HG03095 (cell line): Measurements from ENCODE around the gene CADM1.

Source experiments
- ATAC-seq: cut with Tn5 transposase; IDR thresholded peaks from one replicate; pipeline ENCODE4 v1.9.1; 2021; ENCODE audit warnings: moderate library complexity; ENCODE audit not compliant: unreplicated experiment

The CADM1 gene

GRCh38 chr11:115518983-115519628, 14.9 kb upstream of the CADM1 start:
- no peak for ATAC-seq

DNA sequence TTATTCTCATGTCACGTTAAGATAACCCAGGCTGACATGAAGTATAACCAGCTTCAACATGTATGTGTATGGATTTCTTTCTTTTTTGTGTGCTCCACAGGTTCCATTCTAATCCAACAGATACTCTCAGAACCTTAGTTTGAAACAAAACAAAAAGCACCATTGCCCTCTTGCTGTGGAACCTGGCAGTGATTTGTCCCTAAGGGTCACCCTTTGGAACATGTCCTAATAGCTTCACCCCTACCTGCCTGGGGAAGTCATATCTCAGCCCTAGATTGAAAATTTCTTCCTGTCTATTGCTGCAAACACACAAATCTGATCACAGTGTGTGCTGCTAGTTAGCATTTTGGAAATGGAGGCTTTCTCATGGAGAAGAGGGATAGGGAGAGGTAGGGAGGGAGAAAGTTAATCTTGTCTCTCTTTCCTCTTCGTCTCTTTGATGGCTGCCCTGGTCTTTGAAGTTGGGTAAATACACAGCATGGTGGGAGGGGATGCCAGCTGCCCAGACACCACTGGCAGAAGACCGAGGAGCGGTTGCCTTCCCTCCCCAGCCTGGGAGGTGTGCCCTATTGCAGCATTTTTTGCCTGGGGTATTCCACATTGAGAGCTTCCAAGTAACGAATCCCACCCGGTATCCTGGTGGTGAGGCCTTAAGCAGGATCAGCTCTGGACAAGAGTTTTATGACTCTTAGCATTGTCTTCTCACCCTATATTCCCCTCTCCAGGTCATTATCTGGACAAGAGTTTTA, 11.6 kb upstream of the CADM1 start:
- no peak for ATAC-seq

- ATAC-seq = no peak
These were observed 2.9 kb upstream of the CADM1 start for GRCh38 chr11:115506954-115507675.

DNA sequence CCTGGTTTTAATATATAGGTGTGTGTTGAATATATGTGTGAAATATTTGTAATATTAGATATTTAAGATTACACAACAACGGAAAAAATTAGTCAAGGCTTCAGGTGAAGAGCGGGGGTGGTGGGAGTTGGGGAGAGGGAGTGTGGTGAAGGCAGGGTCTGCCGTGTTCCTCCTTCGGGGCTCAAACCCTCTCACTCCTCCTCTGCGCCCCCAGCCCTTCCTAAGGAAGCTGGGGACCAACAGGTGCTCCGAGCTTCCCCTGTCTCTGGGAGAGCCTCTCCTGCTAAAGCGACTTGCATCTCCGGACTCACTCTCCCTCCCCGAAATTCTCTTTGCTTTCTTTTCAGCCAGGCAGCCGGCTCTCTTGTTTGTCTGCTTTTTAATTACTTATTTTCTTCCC, 960 bp upstream of the CADM1 start:
- ATAC-seq = no peak

DNA sequence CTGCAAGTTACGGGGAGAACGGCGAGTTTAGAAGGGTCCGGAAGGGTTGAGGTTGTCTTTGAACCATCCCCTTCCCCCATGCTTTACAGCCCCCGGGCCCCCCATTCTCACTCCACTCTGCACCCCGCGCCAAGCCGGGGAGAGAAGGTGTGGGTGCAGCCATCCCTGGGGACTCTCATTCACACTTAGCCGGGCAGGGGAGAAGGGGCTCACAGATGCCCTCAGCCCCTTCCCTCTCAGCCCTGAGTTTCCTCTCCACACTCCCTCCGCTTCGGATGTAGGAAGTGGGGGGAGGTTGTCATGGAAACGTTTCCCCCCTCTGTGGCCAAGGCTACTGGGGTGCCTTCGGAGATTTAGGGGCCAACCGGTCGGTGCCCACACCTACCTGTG, 334 bp downstream of the CADM1 start:
- ATAC-seq = no peak

DNA sequence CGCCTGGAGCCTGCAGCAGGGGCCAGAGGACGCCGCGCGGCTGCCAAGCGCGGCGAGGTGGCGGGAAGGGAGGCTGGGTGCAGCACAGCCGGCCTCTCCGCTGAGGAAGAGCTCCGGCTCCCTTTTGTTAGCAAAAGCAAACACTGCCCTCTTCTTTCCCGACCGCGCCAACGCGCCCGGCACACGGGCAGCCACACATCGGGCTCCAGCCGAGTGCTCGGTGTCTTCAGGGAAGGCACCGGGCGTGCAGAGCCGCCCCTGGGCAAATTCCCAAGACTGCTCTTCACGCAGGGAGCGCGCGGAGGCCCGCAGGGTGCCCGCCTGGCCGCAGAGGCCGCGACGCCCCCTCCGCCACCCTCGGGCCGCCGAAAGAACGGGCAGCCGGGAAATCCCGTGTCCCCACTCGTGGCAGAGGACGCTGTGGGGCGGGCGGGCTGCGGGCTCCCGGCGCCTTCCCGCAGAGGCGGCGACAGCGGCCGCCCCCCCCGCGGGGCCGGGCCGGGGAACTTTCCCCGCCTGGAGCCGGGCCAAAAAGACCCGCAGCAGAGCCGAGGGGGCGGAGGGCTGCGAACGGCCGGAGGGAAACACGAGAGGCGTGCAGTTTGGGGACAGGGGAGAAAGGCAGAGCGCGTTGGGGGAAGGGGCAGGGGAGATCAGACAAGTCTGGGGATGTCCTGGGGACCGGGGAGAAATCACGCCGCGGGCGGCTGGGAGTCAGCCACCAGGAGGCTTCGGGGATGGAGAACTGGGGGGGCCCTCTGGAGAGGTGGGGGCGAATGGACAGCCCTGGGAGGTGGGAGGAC, 931 bp downstream of the CADM1 start:
- no peak for ATAC-seq

DNA sequence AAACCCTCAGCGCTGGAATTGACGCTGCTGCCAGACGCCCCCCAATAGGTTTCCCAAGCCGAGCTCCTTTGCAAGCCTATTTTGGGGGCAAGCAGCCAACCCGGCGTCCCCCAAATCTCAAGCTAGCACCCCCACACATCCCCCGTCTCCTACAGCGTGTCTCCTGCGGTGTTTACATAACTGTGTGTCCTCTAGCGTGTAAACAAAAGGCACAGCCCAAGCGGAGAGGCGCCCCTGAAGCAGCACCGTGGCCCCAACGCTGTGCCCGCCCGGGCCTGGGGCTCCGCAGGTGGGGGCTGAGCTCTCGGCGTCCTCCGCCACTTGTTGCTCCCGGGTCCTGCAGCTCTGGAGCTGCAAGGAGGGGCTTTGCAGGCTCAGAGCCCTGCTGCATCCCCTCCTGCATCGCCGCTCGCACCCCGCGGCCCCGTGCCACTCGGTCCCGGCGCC, 1.6 kb downstream of the CADM1 start:
- no peak for ATAC-seq

GRCh38 chr11:115501893-115502589, 2.2 kb downstream of the CADM1 start:
- ATAC-seq = no peak

GRCh38 chr11:115501502-115501892, 2.7 kb downstream of the CADM1 start:
- no peak for ATAC-seq

GRCh38 chr11:115500547-115501501, 3.4 kb downstream of the CADM1 start:
- no peak for ATAC-seq

GRCh38 chr11:115499891-115500290, 4.3 kb downstream of the CADM1 start:
- ATAC-seq = no peak

GRCh38 chr11:115499241-115499799, 4.9 kb downstream of the CADM1 start:
- ATAC-seq = no peak

- no peak for ATAC-seq
These were observed 5.9 kb downstream of the CADM1 start for GRCh38 chr11:115498354-115498753.

GRCh38 chr11:115497303-115497702, 6.9 kb downstream of the CADM1 start:
- ATAC-seq = no peak

- no peak for ATAC-seq
These were observed 7.3 kb downstream of the CADM1 start for GRCh38 chr11:115496892-115497291.

DNA sequence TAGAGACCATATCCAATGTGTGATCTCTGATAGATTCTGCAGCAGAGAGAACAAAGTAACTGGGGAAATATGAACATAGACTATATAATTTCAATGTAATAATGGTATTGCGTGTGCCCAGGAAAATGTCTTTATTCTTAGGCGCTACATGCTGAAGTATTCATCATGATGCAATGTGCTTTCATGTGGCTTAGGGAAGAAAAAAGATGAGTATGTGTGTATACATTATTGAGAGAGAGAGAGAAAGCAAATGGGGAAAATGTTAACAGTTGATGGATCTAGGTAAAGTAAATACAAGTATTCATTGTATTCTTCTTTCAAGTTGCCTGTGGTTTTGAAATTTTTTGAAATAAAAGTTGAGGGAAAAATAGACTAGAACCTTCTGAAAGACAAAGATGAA, 10.3 kb downstream of the CADM1 start:
- ATAC-seq = no peak

- no peak for ATAC-seq
These were observed 10.7 kb downstream of the CADM1 start for GRCh38 chr11:115493488-115493887.

DNA sequence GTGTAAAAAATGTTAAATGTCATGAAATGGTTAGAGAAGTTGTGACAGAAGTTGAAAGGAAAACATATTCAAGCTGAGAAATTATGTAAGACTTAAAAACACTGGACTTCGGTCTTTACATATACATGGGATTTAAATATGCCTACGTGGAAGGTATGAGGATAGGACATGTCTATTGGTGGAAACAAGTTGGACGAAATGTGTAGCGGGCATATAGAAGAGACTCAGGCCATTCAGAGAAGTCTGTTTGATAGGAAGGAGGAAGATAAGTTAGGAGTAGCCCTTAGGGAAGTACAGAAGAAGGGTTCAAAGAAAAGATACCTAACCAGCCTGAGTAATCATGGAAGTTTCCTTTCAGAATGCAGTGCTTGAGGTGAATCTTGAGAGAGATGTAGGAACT, 14.7 kb downstream of the CADM1 start:
- no peak for ATAC-seq

- no peak for ATAC-seq
These were observed 15.3 kb downstream of the CADM1 start for GRCh38 chr11:115488945-115489344.
